ENCODE measurements around the gene NOL4L.

The NOL4L gene

GRCh38 chr20:32562495-32562911, 22.6 kb downstream of the NOL4L start:
- no peak overlapping the region for H3K27ac Mint-ChIP-seq
- no peaks in the 10 kb centered on the region for H3K27me3 Mint-ChIP-seq (ENCODE audit: low read depth)
- peaks cover 4% of the 10 kb centered on the region for H3K4me1 Mint-ChIP-seq (ENCODE audit: low read depth)
- H3K9me3 Mint-ChIP-seq, result no peaks in the 10 kb centered on the region
- DNase-seq (ENCODE audit: low spot score), result no peak
- H3K36me3 Mint-ChIP-seq (ENCODE audit: low read depth), result no peaks in the 10 kb centered on the region
- no peak overlapping the region for H3K4me3 Mint-ChIP-seq

GRCh38 chr20:32560989-32561830, 23.9 kb downstream of the NOL4L start:
- H3K9me3 Mint-ChIP-seq, result no peaks in the 10 kb centered on the region
- no peak overlapping the region for H3K4me3 Mint-ChIP-seq
- peaks cover 4% of the 10 kb centered on the region for H3K4me1 Mint-ChIP-seq (ENCODE audit: low read depth)
- H3K36me3 Mint-ChIP-seq (ENCODE audit: low read depth), result no peaks in the 10 kb centered on the region
- DNase-seq (ENCODE audit: low spot score), result no peak
- no peak overlapping the region for H3K27ac Mint-ChIP-seq
- H3K27me3 Mint-ChIP-seq (ENCODE audit: low read depth), result no peaks in the 10 kb centered on the region

- Mint-ChIP-seq H3K27ac (no peak overlapping the region), H3K4me1 (ENCODE audit: low read depth) (peaks cover 4% of the 10 kb centered on the region), H3K36me3 (ENCODE audit: low read depth) (peaks cover under 1% of the 10 kb centered on the region), H3K27me3 (ENCODE audit: low read depth) (no peaks in the 10 kb centered on the region), H3K9me3 (no peaks in the 10 kb centered on the region), H3K4me3 (no peak overlapping the region)
- no peak for DNase-seq (ENCODE audit: low spot score)
Observed at GRCh38 chr20:32560482-32560988, 24.6 kb downstream of the NOL4L start.

- DNase-seq (ENCODE audit: low spot score), result no peak
- no peaks in the 10 kb centered on the region for H3K27me3 Mint-ChIP-seq (ENCODE audit: low read depth)
- H3K36me3 Mint-ChIP-seq (ENCODE audit: low read depth), result peaks cover 3% of the 10 kb centered on the region
- peaks cover 4% of the 10 kb centered on the region for H3K4me1 Mint-ChIP-seq (ENCODE audit: low read depth)
- H3K4me3 Mint-ChIP-seq, result no peak overlapping the region
- no peaks in the 10 kb centered on the region for H3K9me3 Mint-ChIP-seq
- H3K27ac Mint-ChIP-seq, result no peak overlapping the region
Observed at GRCh38 chr20:32559753-32560380, 25.3 kb downstream of the NOL4L start.

- no peaks in the 10 kb centered on the region for H3K9me3 Mint-ChIP-seq
- peaks cover 3% of the 10 kb centered on the region for H3K36me3 Mint-ChIP-seq (ENCODE audit: low read depth)
- no peaks in the 10 kb centered on the region for H3K27me3 Mint-ChIP-seq (ENCODE audit: low read depth)
- H3K27ac Mint-ChIP-seq, result no peak overlapping the region
- peaks cover 8% of the 10 kb centered on the region for H3K4me1 Mint-ChIP-seq (ENCODE audit: low read depth)
- no peak overlapping the region for H3K4me3 Mint-ChIP-seq
- no peak for DNase-seq (ENCODE audit: low spot score)
Observed at GRCh38 chr20:32559205-32559752, 25.9 kb downstream of the NOL4L start.

GRCh38 chr20:32558526-32558925, 26.6 kb downstream of the NOL4L start:
- Mint-ChIP-seq H3K36me3 (ENCODE audit: low read depth) (peaks cover 3% of the 10 kb centered on the region), H3K9me3 (no peaks in the 10 kb centered on the region), H3K4me1 (ENCODE audit: low read depth) (peaks cover 11% of the 10 kb centered on the region), H3K27me3 (ENCODE audit: low read depth) (no peaks in the 10 kb centered on the region), H3K27ac (no peak overlapping the region), H3K4me3 (no peak overlapping the region)
- DNase-seq (ENCODE audit: low spot score), result no peak

GRCh38 chr20:32557319-32557718, 27.8 kb downstream of the NOL4L start:
- Mint-ChIP-seq H3K27ac (no peak overlapping the region), H3K27me3 (ENCODE audit: low read depth) (no peaks in the 10 kb centered on the region), H3K9me3 (no peaks in the 10 kb centered on the region), H3K4me1 (ENCODE audit: low read depth) (peaks cover 12% of the 10 kb centered on the region), H3K36me3 (ENCODE audit: low read depth) (peaks cover 3% of the 10 kb centered on the region), H3K4me3 (no peak overlapping the region)
- DNase-seq (ENCODE audit: low spot score), result no peak

- Mint-ChIP-seq H3K4me3 (no peak overlapping the region), H3K4me1 (ENCODE audit: low read depth) (peaks cover 12% of the 10 kb centered on the region), H3K27ac (no peak overlapping the region), H3K36me3 (ENCODE audit: low read depth) (peaks cover 3% of the 10 kb centered on the region), H3K27me3 (ENCODE audit: low read depth) (no peaks in the 10 kb centered on the region), H3K9me3 (no peaks in the 10 kb centered on the region)
- DNase-seq (ENCODE audit: low spot score), result no peak
Observed at GRCh38 chr20:32556312-32557184, 28.6 kb downstream of the NOL4L start.

- Mint-ChIP-seq H3K27ac (no peak overlapping the region), H3K36me3 (ENCODE audit: low read depth) (peaks cover 3% of the 10 kb centered on the region), H3K27me3 (ENCODE audit: low read depth) (no peaks in the 10 kb centered on the region), H3K4me1 (ENCODE audit: low read depth) (peaks cover 12% of the 10 kb centered on the region), H3K4me3 (no peak overlapping the region), H3K9me3 (no peaks in the 10 kb centered on the region)
- DNase-seq (ENCODE audit: low spot score), result no peak
Observed at GRCh38 chr20:32555584-32555983, 29.5 kb downstream of the NOL4L start.

GRCh38 chr20:32554965-32555289, 30.2 kb downstream of the NOL4L start:
- no peak overlapping the region for H3K4me3 Mint-ChIP-seq
- no peaks in the 10 kb centered on the region for H3K27me3 Mint-ChIP-seq (ENCODE audit: low read depth)
- H3K9me3 Mint-ChIP-seq, result no peaks in the 10 kb centered on the region
- peaks cover 3% of the 10 kb centered on the region for H3K36me3 Mint-ChIP-seq (ENCODE audit: low read depth)
- DNase-seq (ENCODE audit: low spot score), result no peak
- H3K4me1 Mint-ChIP-seq (ENCODE audit: low read depth), result peaks cover 8% of the 10 kb centered on the region
- no peak overlapping the region for H3K27ac Mint-ChIP-seq

- Mint-ChIP-seq H3K27ac (no peak overlapping the region), H3K27me3 (ENCODE audit: low read depth) (no peaks in the 10 kb centered on the region), H3K4me1 (ENCODE audit: low read depth) (peaks cover 8% of the 10 kb centered on the region), H3K36me3 (ENCODE audit: low read depth) (peaks cover 4% of the 10 kb centered on the region), H3K4me3 (no peak overlapping the region), H3K9me3 (no peaks in the 10 kb centered on the region)
- no peak for DNase-seq (ENCODE audit: low spot score)
Observed at GRCh38 chr20:32553618-32554017, 31.5 kb downstream of the NOL4L start.

GRCh38 chr20:32551693-32552092, 33.4 kb downstream of the NOL4L start:
- Mint-ChIP-seq H3K36me3 (ENCODE audit: low read depth) (peaks cover 5% of the 10 kb centered on the region), H3K9me3 (no peaks in the 10 kb centered on the region), H3K4me1 (ENCODE audit: low read depth) (peaks cover 15% of the 10 kb centered on the region), H3K27me3 (ENCODE audit: low read depth) (no peaks in the 10 kb centered on the region), H3K4me3 (no peak overlapping the region), H3K27ac (no peak overlapping the region)
- no peak for DNase-seq (ENCODE audit: low spot score)

GRCh38 chr20:32549842-32550241, 35.3 kb downstream of the NOL4L start:
- Mint-ChIP-seq H3K4me3 (no peak overlapping the region), H3K4me1 (ENCODE audit: low read depth) (peaks cover 17% of the 10 kb centered on the region), H3K27me3 (ENCODE audit: low read depth) (no peaks in the 10 kb centered on the region), H3K36me3 (ENCODE audit: low read depth) (peaks cover 4% of the 10 kb centered on the region), H3K27ac (no peak overlapping the region), H3K9me3 (no peaks in the 10 kb centered on the region)
- DNase-seq (ENCODE audit: low spot score), result no peak

- DNase-seq (ENCODE audit: low spot score), result no peak
- peaks cover 7% of the 10 kb centered on the region for H3K36me3 Mint-ChIP-seq (ENCODE audit: low read depth)
- H3K27ac Mint-ChIP-seq, result no peak overlapping the region
- H3K4me1 Mint-ChIP-seq (ENCODE audit: low read depth), result peaks cover 15% of the 10 kb centered on the region
- H3K9me3 Mint-ChIP-seq, result no peaks in the 10 kb centered on the region
- H3K4me3 Mint-ChIP-seq, result no peak overlapping the region
- H3K27me3 Mint-ChIP-seq (ENCODE audit: low read depth), result no peaks in the 10 kb centered on the region
Observed at GRCh38 chr20:32547753-32548034, 37.4 kb downstream of the NOL4L start.
